ENCODE results near the gene CLIP2.
"Not testable (repeated sequence)": the region's sequence is repeated elsewhere in the genome, so short reads cannot be mapped to it uniquely, and the experiment has no call there.

Gene CLIP2

DNA sequence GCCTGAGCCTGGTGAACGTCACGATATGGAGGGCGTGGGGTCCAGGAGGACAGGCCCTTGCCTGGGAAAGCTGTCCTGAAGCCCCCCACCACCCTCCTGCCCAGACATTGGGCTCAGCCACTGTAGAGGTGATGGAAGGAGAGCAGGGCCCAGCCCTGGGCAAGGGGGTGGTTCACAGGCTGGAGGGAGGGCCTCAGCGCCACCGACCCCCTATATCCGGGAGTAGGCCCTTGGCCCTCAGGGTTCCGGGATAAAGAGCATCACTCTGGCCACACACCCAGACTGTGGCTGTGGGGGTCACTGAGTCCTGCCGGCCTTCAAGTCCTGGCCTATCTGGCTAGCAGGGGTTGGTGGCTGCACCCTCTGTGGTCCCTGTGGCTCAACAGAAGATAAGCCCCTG, 109.2 kb downstream of the CLIP2 start:
- no peak for DNase-seq (ENCODE audit: insufficient read length, low spot score)
- TF ChIP-seq SPI1 (IDR thresholded peaks at IDR 0.05; ENCODE audit: low read depth, low read length) (no peak), POU2F2 (IDR thresholded peaks at IDR 0.05; ENCODE audit: low read depth, low read length) (no peak), POLR2AphosphoS5 (IDR thresholded peaks at IDR 0.05; ENCODE audit: low read depth, low read length) (no peak), TAF1 (IDR thresholded peaks at IDR 0.05; ENCODE audit: low read depth, low read length) (no peak), POLR2A (IDR thresholded peaks at IDR 0.05; ENCODE audit: low read depth, low read length) (no peak), PAX5 (IDR thresholded peaks at IDR 0.05; ENCODE audit: insufficient read depth, low read length, severe bottlenecking) (no peak)
- no peak for FAIRE-seq

DNA sequence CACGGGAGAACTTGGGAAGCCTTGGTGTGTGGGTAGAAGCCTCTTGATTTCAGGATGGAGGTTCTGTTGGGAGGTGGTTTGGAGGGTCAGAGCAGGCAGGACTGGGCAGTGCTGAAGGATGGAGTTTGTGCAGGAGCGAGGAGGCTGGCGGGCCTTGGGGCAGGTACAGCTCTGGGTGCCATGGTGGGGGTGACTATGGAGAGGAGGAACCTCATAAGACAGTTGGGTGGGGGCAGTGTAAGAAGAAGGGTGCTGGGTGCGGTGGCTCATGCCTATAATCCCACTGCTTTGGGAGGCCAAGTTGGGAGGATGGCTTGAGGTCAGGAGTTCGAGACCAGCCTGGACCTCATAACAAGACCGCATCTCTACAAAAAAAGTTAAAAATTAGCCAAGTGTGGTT, 109.8 kb downstream of the CLIP2 start:
- TF ChIP-seq POLR2A (IDR thresholded peaks at IDR 0.05; ENCODE audit: low read depth, low read length) (no peak), TAF1 (IDR thresholded peaks at IDR 0.05; ENCODE audit: low read depth, low read length) (no peak), SPI1 (IDR thresholded peaks at IDR 0.05; ENCODE audit: low read depth, low read length) (no peak), PAX5 (IDR thresholded peaks at IDR 0.05; ENCODE audit: insufficient read depth, low read length, severe bottlenecking) (no peak), POLR2AphosphoS5 (IDR thresholded peaks at IDR 0.05; ENCODE audit: low read depth, low read length) (no peak), POU2F2 (IDR thresholded peaks at IDR 0.05; ENCODE audit: low read depth, low read length) (no peak)
- FAIRE-seq (no peak), DNase-seq (ENCODE audit: insufficient read length, low spot score) (no peak)

DNA sequence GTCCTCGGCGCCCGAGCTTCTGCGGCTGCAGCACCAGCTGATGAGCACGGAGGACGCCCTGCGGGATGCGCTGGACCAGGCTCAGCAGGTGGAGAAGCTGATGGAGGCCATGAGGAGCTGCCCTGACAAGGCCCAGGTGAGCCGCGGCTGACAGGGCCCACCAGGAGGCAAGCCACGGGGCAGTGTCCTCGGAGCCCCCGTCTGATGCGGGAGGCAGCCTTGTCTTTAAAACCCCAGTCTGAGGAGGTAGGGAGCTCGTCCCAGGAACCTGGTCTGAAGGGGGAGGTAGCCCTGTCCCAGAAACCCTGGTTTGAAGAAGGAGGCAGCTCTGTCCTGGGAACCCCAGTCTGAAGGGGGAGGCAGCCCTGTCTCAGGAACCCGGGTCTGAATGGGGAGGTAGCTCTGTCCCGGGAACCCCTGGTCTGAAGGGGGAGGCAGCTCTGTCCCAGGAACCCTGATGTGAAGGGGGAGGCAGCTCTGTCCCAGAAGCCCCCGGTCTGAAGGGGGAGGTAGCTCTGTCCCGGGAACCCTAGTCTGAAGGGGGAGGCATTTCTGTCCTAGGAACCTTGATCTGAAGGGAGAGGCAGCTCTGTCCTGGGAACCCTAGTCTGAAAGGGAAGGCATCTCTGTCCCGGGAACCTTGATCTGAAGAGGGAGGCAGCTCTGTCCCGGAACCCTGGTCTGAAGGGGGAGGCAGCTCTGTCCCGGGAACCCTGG, 111.4 kb downstream of the CLIP2 start:
- no peak for FAIRE-seq
- TF ChIP-seq TAF1 (IDR thresholded peaks at IDR 0.05; ENCODE audit: low read depth, low read length) (no peak), POLR2A (IDR thresholded peaks at IDR 0.05; ENCODE audit: low read depth, low read length) (no peak), PAX5 (IDR thresholded peaks at IDR 0.05; ENCODE audit: insufficient read depth, low read length, severe bottlenecking) (no peak), POLR2AphosphoS5 (IDR thresholded peaks at IDR 0.05; ENCODE audit: low read depth, low read length) (no peak), POU2F2 (IDR thresholded peaks at IDR 0.05; ENCODE audit: low read depth, low read length) (no peak), SPI1 (IDR thresholded peaks at IDR 0.05; ENCODE audit: low read depth, low read length) (no peak)
- DNase-seq (ENCODE audit: insufficient read length, low spot score) = no peak

DNA sequence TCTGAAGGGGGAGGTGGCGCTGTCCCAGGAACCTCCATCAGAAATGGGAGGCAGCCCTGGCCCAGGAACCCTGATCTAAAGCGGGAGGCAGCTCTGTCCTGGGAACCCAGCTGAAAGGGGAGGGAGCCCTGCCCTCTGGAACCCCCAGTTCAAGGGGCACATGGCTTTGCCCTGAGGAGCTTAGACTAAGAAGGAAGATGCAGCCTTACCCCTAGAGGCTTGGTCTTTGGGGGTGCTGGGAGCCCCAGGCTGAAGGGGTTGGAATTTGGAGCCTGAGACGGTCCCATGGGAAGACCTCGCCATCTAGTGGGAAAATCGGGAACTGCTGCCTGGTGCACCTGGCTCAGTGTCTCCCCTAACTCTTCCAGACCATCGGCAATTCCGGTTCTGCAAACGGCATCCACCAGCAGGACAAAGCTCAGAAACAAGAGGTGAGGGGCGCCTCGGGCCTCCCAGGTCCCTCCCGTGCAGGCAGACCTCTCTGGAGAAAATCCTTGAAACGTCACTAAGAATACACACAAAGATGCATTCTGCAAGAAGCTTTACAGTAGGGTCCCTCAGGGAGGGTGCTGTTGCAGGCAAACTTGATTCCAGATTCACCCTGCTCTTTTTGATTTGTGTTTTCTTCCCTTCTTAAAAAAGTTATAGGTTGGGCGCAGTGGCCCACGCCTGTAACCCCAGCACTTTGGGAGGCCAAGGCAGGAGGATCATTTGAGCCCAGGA, 112.1 kb downstream of the CLIP2 start:
- FAIRE-seq = peak; percentile 88
- 0 out of 2 replicates have a peak, but pooled peaks have one; percentile 28 for TF ChIP-seq SPI1 (IDR thresholded peaks at IDR 0.05; ENCODE audit: low read depth, low read length)
- no peak for TF ChIP-seq POLR2AphosphoS5 (IDR thresholded peaks at IDR 0.05; ENCODE audit: low read depth, low read length)
- TF ChIP-seq POLR2A (IDR thresholded peaks at IDR 0.05; ENCODE audit: low read depth, low read length) = no peak
- no peak for TF ChIP-seq POU2F2 (IDR thresholded peaks at IDR 0.05; ENCODE audit: low read depth, low read length)
- DNase-seq (ENCODE audit: insufficient read length, low spot score) = peak; percentile 84

DNA sequence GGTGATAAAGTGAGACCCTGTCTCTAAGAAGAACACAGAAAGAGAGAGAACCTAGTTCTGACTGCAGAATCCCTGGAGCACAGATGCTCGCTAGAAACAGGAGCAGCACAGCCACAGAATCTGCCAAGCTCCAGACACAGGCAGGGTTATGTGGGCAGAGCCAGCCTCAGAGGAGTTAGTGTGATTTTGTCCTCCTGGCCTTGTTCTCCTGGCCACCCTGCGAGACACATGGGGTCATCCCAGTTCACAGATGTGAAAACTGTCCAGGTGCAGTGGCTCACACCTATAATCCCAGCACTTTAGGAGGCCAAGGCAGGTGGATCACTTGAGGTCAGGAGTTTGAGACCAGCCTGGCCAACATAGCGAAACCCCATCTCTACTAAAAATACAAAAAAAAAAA, 113.5 kb downstream of the CLIP2 start:
- not testable (repeated sequence) for FAIRE-seq; DNase-seq (ENCODE audit: insufficient read length, low spot score)

DNA sequence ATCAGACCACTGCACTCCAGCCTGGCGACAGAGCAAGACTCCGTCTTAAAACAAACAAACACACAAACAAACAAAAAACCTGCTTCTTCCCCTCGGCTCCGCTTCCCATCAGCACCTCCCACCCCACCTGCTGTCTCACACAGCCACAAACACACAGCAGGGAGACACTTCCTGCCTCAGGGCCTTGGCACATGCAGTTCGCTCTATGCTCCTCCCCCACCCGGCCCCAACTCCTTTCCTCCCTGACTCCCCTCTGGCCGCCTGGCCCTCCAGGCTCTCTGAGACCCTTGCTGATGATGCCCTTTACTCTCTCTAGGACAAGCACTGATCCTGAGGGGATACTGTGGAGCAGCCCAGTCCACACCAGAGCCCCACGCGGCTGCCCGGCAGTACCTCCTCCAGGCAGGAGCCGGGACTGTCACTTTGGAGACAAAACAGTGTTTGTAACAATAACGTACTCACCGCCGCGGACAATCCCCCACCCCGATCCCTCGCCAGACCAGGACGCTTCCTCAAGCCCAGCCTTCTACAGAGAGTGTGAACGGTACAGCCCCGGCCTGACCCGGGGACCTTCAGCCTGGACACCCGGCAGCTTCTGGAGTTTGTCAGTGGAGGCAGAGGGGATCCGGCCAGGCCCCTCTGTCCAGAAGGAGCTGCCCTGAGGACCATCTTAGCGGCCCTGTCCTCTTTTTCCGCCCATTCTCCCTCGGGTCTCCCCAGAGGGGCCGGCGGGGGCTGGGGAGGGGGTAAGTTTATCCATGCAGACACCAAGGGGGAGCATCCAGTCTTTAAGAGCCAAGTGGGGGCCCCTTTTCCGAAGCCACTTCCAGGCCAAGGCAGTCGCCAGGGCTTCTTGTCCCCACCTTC, 114.5 kb downstream of the CLIP2 start:
- no peak for FAIRE-seq
- no peak for DNase-seq (ENCODE audit: insufficient read length, low spot score)
- TF ChIP-seq POLR2AphosphoS5 (IDR thresholded peaks at IDR 0.05; ENCODE audit: low read depth, low read length) (no peak), TAF1 (IDR thresholded peaks at IDR 0.05; ENCODE audit: low read depth, low read length) (no peak), POU2F2 (IDR thresholded peaks at IDR 0.05; ENCODE audit: low read depth, low read length) (no peak), PAX5 (IDR thresholded peaks at IDR 0.05; ENCODE audit: insufficient read depth, low read length, severe bottlenecking) (no peak), SPI1 (IDR thresholded peaks at IDR 0.05; ENCODE audit: low read depth, low read length) (no peak), POLR2A (IDR thresholded peaks at IDR 0.05; ENCODE audit: low read depth, low read length) (no peak)

DNA sequence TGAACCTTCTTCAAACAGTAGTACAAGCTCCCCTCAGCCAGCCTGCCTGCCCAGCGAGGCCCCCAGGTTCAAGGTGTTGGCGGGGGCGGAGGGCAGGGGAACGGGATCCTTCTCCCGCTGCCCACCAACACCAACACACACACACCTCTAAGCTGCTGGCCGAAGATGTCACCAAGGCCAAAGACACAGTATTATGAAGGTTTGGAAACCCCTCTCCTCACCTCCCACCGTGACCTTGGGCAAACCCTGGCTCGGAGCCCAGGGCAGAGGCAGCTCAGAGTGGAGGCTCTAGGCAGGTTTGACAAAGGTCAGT, 115.1 kb downstream of the CLIP2 start:
- DNase-seq (ENCODE audit: insufficient read length, low spot score) (no peak), FAIRE-seq (no peak)
- TF ChIP-seq POU2F2 (IDR thresholded peaks at IDR 0.05; ENCODE audit: low read depth, low read length) (no peak), SPI1 (IDR thresholded peaks at IDR 0.05; ENCODE audit: low read depth, low read length) (no peak), PAX5 (IDR thresholded peaks at IDR 0.05; ENCODE audit: insufficient read depth, low read length, severe bottlenecking) (no peak), POLR2AphosphoS5 (IDR thresholded peaks at IDR 0.05; ENCODE audit: low read depth, low read length) (no peak), POLR2A (IDR thresholded peaks at IDR 0.05; ENCODE audit: low read depth, low read length) (no peak), TAF1 (IDR thresholded peaks at IDR 0.05; ENCODE audit: low read depth, low read length) (no peak)

DNA sequence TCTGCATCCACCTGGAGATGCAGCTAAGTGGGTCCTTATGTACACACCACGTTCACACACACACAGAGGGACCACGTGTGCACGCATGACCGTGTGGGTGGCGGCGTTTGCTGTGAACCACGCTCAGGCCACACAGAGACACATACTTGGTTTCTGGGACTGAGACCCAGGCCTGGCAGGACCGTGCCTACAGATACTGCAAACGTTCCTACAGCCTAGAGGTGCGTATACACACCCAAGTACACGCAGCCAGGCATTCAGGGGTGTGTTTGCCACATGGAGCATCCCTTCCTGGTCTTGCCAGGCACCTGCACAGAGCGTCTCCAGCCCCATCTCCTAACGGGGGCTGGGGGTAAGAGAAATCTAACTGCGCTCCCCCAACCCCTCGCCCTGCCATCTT, 115.5 kb downstream of the CLIP2 start:
- DNase-seq (ENCODE audit: insufficient read length, low spot score) (no peak), FAIRE-seq (no peak)
- TF ChIP-seq POLR2AphosphoS5 (IDR thresholded peaks at IDR 0.05; ENCODE audit: low read depth, low read length) (no peak), TAF1 (IDR thresholded peaks at IDR 0.05; ENCODE audit: low read depth, low read length) (no peak), PAX5 (IDR thresholded peaks at IDR 0.05; ENCODE audit: insufficient read depth, low read length, severe bottlenecking) (no peak), POU2F2 (IDR thresholded peaks at IDR 0.05; ENCODE audit: low read depth, low read length) (no peak), SPI1 (IDR thresholded peaks at IDR 0.05; ENCODE audit: low read depth, low read length) (no peak), POLR2A (IDR thresholded peaks at IDR 0.05; ENCODE audit: low read depth, low read length) (no peak)

DNA sequence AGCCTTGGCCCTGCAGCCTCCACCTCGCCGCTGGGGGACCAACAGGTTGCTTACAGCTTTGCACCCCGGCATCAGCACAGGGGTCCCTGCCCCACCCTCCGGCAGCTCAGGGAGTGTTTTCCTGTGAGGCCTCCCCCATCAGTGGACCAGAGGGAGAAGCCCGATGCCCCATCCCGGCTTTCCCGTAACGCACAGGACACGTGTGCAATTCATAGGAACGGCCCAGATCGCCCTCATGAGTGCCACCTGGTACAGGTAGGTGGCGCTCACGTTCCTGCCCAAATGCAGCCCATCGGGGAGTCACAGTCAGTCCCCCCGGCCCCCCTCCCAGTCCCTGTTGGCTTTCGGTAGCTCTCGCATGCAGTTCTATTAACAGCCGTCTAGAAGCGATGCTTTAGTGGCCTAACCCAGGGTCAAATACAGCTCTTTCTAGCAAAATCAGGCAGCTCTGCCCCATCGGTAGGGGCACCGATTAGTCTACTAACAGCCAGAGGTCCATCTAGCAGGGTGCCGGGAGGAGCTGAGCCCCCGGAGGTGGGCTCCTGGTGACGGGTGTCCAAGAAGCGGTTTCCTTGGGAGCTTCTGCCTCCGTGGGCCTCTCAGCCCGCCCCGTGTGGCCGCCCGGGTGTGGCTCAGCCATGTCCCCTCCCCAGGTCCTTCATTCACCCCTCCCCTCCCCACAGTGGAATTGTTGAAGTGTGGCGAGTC, 116.1 kb downstream of the CLIP2 start:
- FAIRE-seq = no peak
- no peak for DNase-seq (ENCODE audit: insufficient read length, low spot score)
- TF ChIP-seq PAX5 (IDR thresholded peaks at IDR 0.05; ENCODE audit: insufficient read depth, low read length, severe bottlenecking) (no peak), POU2F2 (IDR thresholded peaks at IDR 0.05; ENCODE audit: low read depth, low read length) (no peak), POLR2A (IDR thresholded peaks at IDR 0.05; ENCODE audit: low read depth, low read length) (no peak), SPI1 (IDR thresholded peaks at IDR 0.05; ENCODE audit: low read depth, low read length) (no peak), POLR2AphosphoS5 (IDR thresholded peaks at IDR 0.05; ENCODE audit: low read depth, low read length) (no peak), TAF1 (IDR thresholded peaks at IDR 0.05; ENCODE audit: low read depth, low read length) (no peak)

All from GM12891 (cell line).